ENCODE measurements around the gene PCDH19. TPM values are rescaled to one million over a fixed set of nuclear protein-coding genes. Genes with fewer than 3 reads are reported as not detected.

PCDH19 gene
- total RNA-seq, 4 donors from 2014 or later = 2.0 to 5.2 (median 3.4) TPM

- Histone ChIP-seq H3K36me3 (no peaks in the 10 kb centered on the region), H3K4me1 (no peaks in the 10 kb centered on the region), H3K27ac (no peak overlapping the region), H3K4me3 (no peak overlapping the region), H3K27me3 (no peaks in the 10 kb centered on the region), H3K9me3 (no peaks in the 10 kb centered on the region)
- intact Hi-C loops (cut with DNase I; ENCODE audit: low total_unique reads) = no loop called here
- DNase-seq = no peak
- no peak for TF ChIP-seq CTCF (IDR thresholded peaks at IDR 0.05)
- no peak for TF ChIP-seq POLR2A (IDR thresholded peaks at IDR 0.05)
These were observed 59.2 kb downstream of the PCDH19 start for GRCh38 chrX:100350704-100351489.

- Histone ChIP-seq H3K4me3 (no peak overlapping the region), H3K36me3 (no peaks in the 10 kb centered on the region), H3K27ac (no peak overlapping the region), H3K4me1 (no peaks in the 10 kb centered on the region), H3K9me3 (no peaks in the 10 kb centered on the region), H3K27me3 (no peaks in the 10 kb centered on the region)
- DNase-seq = no peak
- intact Hi-C loops (cut with DNase I; ENCODE audit: low total_unique reads) = no loop called here
- TF ChIP-seq POLR2A (IDR thresholded peaks at IDR 0.05) (no peak), CTCF (IDR thresholded peaks at IDR 0.05) (no peak)
These were observed 60.7 kb downstream of the PCDH19 start for GRCh38 chrX:100349391-100349790.

- H3K27ac ChIP-seq = no peak overlapping the region
- no peak for DNase-seq
- no peak for TF ChIP-seq CTCF (IDR thresholded peaks at IDR 0.05)
- no peaks in the 10 kb centered on the region for H3K4me1 ChIP-seq
- no peak overlapping the region for H3K4me3 ChIP-seq
- H3K36me3 ChIP-seq = no peaks in the 10 kb centered on the region
- no peaks in the 10 kb centered on the region for H3K9me3 ChIP-seq
- intact Hi-C loops (cut with DNase I; ENCODE audit: low total_unique reads) = no loop called here
- no peaks in the 10 kb centered on the region for H3K27me3 ChIP-seq
These were observed 68.9 kb downstream of the PCDH19 start for GRCh38 chrX:100341142-100341510.

GRCh38 chrX:100340491-100341141 is 69.5 kb downstream of the PCDH19 start:
- intact Hi-C loops (cut with DNase I; ENCODE audit: low total_unique reads) = no loop called here
- Histone ChIP-seq H3K27me3 (no peaks in the 10 kb centered on the region), H3K27ac (no peak overlapping the region), H3K36me3 (no peaks in the 10 kb centered on the region), H3K4me3 (no peak overlapping the region), H3K9me3 (no peaks in the 10 kb centered on the region), H3K4me1 (no peaks in the 10 kb centered on the region)
- no peak for TF ChIP-seq CTCF (IDR thresholded peaks at IDR 0.05)
- TF ChIP-seq POLR2A (IDR thresholded peaks at IDR 0.05) = no peak
- no peak for DNase-seq

- TF ChIP-seq POLR2A (IDR thresholded peaks at IDR 0.05) (no peak), CTCF (IDR thresholded peaks at IDR 0.05) (no peak)
- no peaks in the 10 kb centered on the region for H3K9me3 ChIP-seq
- intact Hi-C loops (cut with DNase I; ENCODE audit: low total_unique reads) = no loop called here
- H3K4me3 ChIP-seq = no peak overlapping the region
- no peak for DNase-seq
- no peaks in the 10 kb centered on the region for H3K27me3 ChIP-seq
- no peak overlapping the region for H3K27ac ChIP-seq
- no peaks in the 10 kb centered on the region for H3K36me3 ChIP-seq
- no peaks in the 10 kb centered on the region for H3K4me1 ChIP-seq
These were observed 81.7 kb downstream of the PCDH19 start for GRCh38 chrX:100328351-100328750.

All from uterus (tissue), 4 donors.